ENCODE results near the gene DYRK1B.
"Not testable (repeated sequence)": the region's sequence is repeated elsewhere in the genome, so short reads cannot be mapped to it uniquely, and the experiment has no call there.

DNA sequence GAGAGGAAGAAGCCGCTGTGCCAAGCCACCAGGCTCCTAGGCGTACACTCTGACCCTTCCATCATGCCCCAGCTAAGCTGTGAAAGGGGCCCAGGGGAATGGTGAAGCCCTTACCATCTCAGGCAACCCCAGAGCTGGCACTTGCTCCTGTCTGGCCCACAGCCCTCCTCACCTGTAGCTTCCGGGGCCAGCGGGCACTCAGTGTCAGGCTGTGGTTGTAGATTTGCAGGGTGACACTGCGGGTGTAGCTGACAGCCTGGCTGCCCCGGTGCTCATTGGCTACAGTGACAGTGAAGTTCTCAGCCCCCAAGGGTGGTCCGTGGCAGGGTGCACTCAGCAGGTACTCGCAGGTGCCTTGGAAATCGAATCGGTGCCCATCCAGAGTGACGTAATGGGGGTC, 42.5 kb upstream of the DYRK1B start:
- TF ChIP-seq POLR2A, POLR2AphosphoS5, TAF1, POU2F2 (IDR thresholded peaks at IDR 0.05; ENCODE audit: low read depth, low read length): not testable (repeated sequence)
